Stimulated activated CD8-positive, alpha-beta memory T cell treated with anti-CD3 and anti-CD28 coated beads, Interleukin-12 subunit alpha, Interleukin-12 subunit beta, amount 100 ng/mL, for 24 hours (primary cell): ENCODE data around the gene GREB1.

Experiments
- DNase-seq: peaks from one replicate; pipeline ENCODE4 v3.0.0-alpha.2; 2020; ENCODE audit errors: extremely low read depth

GREB1 gene

GRCh38 chr2:11537951-11538350, 4.1 kb downstream of the GREB1 start:
- no peak for DNase-seq

DNA sequence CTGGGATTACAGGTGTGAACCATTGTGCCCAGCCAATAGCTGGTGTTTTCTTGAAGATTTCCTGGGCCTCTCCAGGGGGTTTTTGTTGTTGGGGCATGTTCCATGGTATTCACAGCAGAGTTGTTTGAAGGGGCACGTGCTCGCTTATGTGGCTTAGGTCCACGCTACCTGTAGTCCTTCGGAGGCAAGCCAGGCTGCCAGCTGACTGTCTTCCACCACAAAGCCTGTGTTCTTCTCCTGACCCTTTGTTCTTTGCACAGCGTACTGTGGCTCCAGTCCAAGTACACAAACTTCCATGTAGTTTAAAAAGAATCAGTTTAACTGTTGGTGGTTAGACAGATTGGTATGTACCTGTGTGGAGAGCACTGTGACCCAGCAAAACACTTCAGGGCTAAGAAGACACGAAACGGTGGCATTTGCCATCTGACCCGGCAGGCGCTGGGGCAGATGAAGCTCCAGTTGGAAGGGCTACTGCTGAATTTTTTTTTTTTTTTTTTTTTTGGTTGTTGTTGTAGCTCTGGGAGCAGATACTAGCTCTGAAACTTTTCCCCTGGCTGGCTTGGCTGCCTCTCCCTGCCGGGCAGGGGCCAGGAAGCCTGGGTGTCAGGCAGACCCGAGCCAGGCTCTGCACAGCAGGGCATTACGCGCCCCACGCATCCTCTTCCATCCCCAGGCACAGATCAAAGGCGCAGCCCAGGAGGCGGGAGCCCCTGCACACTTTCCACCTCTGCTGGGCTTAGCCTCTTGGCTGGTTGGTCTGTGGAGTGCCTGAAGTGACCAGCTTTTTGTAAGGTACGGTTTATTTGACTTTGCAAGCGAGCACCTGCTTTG, 5.7 kb downstream of the GREB1 start:
- DNase-seq, result no peak

- no peak for DNase-seq
These were observed 6.5 kb downstream of the GREB1 start for GRCh38 chr2:11540148-11540995.

- DNase-seq, result no peak
These were observed 7.3 kb downstream of the GREB1 start for GRCh38 chr2:11540996-11541692.

GRCh38 chr2:11541693-11542274, 7.9 kb downstream of the GREB1 start:
- DNase-seq, result no peak

- no peak for DNase-seq
These were observed 8.5 kb downstream of the GREB1 start for GRCh38 chr2:11542275-11542819.

DNA sequence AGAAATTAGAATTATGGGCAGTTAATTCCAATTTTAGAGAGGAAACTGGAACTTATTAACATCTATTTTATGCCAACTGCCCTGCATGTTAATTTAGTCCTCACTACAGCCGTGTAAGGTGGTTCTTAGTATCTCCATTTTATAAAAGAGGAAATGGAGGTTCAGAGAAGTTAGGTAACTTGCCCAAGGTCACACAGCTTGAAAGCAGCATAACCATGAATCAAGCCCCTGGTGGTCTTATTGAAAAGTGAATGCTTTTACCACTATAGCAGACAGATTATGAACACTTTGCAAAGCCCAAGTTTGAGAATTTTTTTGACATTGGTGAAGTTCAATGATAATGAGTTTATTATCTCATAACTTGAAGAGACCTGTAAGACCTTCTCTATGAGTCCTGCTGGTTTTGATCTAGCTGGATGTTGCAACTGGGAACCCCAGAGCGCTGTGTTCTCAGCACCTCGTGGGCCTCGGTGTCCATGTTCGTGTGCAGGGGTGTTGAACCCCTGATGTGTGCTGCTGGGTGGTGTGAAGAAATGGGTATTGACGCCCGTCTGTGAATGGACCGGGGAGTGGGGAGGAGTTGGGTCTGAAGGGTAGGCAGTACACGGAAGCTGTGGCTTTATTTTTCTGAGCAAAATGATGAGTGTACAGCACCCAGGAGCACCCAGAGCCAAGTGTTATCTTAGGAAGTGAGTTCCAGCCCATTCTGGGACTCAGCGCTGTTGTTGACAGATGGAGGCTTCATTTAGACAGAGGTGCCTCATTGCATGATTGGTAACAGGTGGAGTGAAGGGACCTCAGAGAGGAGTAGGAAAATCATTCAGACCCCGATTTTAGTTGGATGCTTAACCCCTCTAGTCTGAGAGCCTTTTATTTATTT, 9.7 kb downstream of the GREB1 start:
- no peak for DNase-seq

- DNase-seq, result no peak
These were observed 12.2 kb downstream of the GREB1 start for GRCh38 chr2:11546072-11546471.

DNA sequence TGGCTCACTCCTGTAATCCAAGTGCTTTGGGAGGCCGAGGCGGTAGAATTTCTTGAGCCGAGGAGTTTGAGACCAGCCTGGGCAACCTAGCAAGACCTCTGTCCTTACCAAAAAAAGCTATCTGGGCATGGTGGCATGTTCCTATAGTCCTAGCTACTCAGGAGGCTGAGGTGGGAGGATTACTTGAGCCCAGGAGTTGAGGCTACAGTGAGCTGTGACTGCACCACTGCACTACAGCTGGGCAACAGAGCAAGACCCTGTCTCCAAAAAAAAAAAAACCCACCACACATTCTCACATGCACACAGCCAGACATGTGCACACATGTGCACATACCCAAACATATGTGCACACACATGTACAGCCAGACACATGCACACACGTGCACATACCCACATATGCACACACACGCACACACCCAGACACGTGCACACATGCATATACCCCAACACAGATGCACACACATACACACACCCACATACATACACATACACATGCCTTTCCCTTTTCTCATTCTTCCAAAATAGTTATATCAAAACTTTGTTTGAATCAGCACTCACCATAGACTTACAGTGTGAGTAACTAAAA, 14.2 kb downstream of the GREB1 start:
- DNase-seq, result no peak

- DNase-seq, result no peak
These were observed 16.5 kb downstream of the GREB1 start for GRCh38 chr2:11550302-11550701.

DNA sequence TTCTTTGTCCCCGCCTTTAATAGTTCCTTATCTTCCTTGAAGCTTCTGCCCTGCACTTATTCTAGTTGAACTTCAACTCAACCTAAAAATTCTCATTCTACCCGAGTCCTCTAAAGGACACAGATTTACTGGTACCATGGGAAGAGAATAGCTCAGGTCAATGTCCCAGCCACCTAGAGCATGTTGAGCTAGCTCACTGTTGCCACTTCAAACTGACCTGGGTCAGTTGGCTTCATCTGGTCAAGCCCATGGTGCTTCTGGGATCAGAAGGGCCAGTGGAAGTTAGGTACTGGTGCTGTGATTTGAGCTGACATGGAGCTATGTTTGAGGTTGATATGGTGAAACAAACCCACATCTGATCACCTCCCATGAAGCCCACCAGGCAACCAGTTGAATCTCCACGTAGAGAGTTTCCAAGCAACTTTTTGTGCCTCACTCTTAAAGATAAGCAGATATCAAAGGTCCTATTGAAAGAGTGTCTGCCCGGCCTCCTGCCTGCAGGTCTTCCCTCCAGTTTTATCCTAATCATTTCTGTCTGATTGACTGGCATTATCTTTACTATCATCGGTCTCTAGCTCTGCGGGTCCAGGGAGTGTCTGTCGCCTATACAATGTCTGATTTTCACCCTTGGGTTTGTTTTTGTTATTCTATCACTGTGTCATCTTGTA, 17.2 kb downstream of the GREB1 start:
- no peak for DNase-seq

DNA sequence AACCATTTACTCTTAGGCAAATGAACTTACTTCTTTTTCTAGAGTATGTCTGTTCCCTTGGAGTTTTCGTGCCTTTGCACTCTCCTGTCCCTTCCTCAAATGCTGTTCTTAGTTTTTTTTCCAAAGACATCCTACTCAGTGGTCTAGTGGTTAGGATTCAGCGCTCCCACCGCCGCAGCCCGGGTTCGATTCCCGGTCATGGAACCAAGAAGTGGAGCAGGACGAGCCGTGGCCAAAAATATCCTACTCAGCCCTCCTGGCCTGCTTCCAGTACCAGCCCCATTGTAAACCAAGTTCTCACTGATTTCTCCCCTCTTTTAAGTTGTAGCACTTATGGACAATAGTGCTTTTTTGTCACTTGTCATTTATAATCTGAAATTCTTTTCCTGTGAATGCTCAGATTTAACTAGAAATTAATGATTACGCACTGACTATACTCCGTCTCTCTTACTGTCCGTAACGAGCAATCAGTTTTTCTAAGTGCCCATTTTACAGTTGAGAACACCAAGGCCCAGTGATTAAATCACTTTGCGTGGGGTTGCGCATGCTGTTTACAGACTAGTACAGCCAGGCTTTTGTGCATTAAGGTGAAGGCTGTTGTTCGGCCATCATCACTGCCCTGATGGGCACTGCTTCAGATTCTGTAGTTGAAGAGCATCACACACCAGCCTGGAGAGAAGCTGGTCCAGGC, 17.9 kb downstream of the GREB1 start:
- no peak for DNase-seq

DNA sequence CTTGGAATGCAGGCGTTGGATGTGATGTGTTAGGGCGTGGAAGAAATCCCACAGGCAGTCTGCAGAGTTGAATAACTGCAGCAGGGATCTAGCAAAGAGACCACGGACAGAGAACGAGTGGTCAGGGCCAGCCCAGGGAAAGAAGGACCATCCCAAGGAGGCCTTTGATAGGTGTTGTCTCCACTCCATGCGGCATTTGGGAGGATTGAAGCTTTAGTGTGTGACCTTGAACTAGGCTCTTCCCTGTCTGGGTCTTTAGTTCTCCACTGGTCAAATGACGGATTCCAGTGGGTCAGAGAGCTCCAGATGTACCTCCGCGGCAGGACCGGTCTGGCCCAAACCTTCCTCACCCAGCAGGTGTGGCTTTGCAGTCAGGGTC, 18.4 kb downstream of the GREB1 start:
- no peak for DNase-seq

DNA sequence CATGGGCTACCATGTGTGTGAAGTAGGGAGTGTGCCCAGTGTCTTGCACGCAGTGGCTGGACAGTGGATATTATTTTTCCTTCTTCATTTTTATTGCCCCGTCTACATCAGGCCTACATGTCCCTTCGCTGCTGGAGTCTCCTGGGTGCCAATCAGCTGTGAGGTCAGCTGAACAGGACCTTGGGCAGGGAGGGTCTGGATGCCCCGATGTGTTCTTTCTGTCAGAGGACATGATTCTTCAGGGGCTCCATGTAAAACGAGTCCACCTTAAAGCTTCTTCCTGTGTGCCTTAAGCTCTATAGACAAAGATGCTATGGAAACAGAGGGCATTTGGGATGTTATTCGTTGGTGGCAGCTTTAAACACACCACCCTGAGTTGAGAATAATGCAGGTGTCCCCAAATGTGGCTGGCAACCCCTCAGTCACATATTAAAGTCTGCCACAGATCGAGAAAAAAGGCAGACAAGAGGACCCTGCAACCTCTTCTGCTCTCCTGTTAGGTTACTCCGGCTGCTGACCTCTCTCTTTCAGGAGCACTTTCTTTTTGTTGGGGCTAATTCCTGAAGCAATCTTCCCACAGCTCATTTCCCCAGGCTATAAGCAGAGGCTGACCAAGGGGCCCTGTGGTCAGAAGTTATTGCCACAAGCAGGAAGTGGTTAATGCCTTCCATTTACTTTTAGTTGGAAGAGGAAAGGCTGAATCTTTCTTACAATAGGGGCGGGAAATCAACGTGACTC, 20.0 kb downstream of the GREB1 start:
- no peak for DNase-seq

- DNase-seq, result no peak
These were observed 20.5 kb downstream of the GREB1 start for GRCh38 chr2:11554399-11554716.

DNA sequence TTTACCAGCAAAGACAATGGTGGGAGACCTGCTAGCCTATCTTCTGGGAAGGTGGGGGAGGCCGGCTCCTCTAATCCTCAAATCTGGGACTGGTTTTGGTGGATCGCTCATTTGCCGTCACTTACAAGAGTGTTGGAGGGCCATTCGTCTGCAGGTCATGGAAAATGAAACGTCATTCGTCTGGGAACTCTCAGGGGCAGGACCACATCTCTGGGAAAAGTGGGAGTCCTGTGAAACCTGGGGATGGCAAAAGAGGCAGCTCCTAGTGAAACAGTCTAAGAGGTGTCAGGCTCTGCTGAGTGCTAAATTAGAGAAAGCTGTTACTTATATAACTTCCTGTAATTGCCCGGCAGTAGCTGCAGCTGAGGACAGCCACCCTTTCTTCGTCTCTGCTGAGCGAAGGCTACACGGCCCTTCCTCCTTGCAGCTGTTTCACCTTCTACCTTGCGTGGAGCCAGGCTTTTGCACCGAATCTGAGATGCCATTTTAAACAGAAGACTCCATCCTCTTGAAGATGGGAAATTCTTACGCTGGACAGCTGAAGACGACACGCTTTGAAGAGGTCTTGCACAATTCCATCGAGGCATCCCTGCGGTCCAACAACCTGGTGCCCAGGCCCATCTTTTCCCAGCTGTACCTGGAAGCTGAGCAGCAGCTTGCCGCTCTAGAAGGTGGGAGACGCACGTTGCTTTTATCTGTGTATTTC, 22.4 kb downstream of the GREB1 start:
- DNase-seq, result no peak

- DNase-seq, result no peak
These were observed 24.5 kb downstream of the GREB1 start for GRCh38 chr2:11558214-11558886.
